Astrocyte (in vitro differentiated cells and primary cell): ENCODE measurements around the gene SUSD3. TPM values are rescaled to one million over a fixed set of nuclear protein-coding genes. Genes with fewer than 3 reads are reported as not detected.

Source experiments
- DNase-seq: peaks from one replicate; pipeline ENCODE4 v3.0.0-alpha.2; 2010; ENCODE audit warnings: low read depth
- FAIRE-seq: peaks from 2 replicates; lab custom pipeline; 2011; peaks lifted over from hg19 to GRCh38; lab: Jason Lieb, UNC
- H2AFZ ChIP-seq: 2 replicates; pipeline ENCODE4 v1.6.0; 2012; ENCODE audit warnings: low read depth, low read length, inconsistent platforms
- H3K27ac ChIP-seq: 2 replicates; pipeline ENCODE4 v1.5.1; 2011; ENCODE audit warnings: low read depth, low read length, inconsistent platforms
- H3K27me3 ChIP-seq: 2 replicates; pipeline ENCODE4 v1.6.0; 2011; ENCODE audit warnings: low read length, inconsistent platforms; ENCODE audit not compliant: insufficient read depth
- H3K36me3 ChIP-seq: 2 replicates; pipeline ENCODE4 v1.5.1; 2011; ENCODE audit warnings: low read length, inconsistent platforms; ENCODE audit not compliant: insufficient read depth
- H3K4me1 ChIP-seq: 2 replicates; pipeline ENCODE4 v1.5.1; 2011; ENCODE audit warnings: low read length, inconsistent platforms; ENCODE audit not compliant: insufficient read depth
- H3K4me2 ChIP-seq: 2 replicates; pipeline ENCODE4 v1.6.0; 2012; ENCODE audit warnings: low read length, inconsistent platforms
- H3K4me3 ChIP-seq: 2 replicates; pipeline ENCODE4 v1.5.1; 2011; ENCODE audit warnings: low read depth, mild to moderate bottlenecking, low read length, inconsistent platforms; ENCODE audit not compliant: insufficient read depth
- H3K79me2 ChIP-seq: 2 replicates; pipeline ENCODE4 v1.6.0; 2012; ENCODE audit warnings: mild to moderate bottlenecking, low read length, inconsistent platforms; ENCODE audit not compliant: insufficient read depth
- H3K9ac ChIP-seq: 2 replicates; pipeline ENCODE4 v1.6.0; 2012; ENCODE audit warnings: mild to moderate bottlenecking, low read length, inconsistent platforms
- H3K9me3 ChIP-seq: 2 replicates; pipeline ENCODE4 v1.5.1; 2012; ENCODE audit warnings: low read depth, mild to moderate bottlenecking, low read length, inconsistent platforms; ENCODE audit not compliant: insufficient read depth
- H4K20me1 ChIP-seq: 2 replicates; pipeline ENCODE4 v1.6.0; 2012; ENCODE audit warnings: low read length, inconsistent platforms; ENCODE audit not compliant: insufficient read depth
- H3K27ac Mint-ChIP-seq: one replicate; pipeline ENCODE4 v1.8.0; 2021; ENCODE audit warnings: mild to moderate bottlenecking, mixed read lengths; ENCODE audit not compliant: unreplicated experiment
- H3K27me3 Mint-ChIP-seq: one replicate; pipeline ENCODE4 v1.8.0; 2021; ENCODE audit warnings: low read depth, mixed read lengths; ENCODE audit not compliant: unreplicated experiment
- H3K36me3 Mint-ChIP-seq: one replicate; pipeline ENCODE4 v1.8.0; 2021; ENCODE audit warnings: low read depth, mixed read lengths; ENCODE audit not compliant: unreplicated experiment
- H3K4me1 Mint-ChIP-seq: one replicate; pipeline ENCODE4 v1.8.0; 2021; ENCODE audit warnings: low read depth, mixed read lengths; ENCODE audit not compliant: unreplicated experiment
- H3K4me3 Mint-ChIP-seq: one replicate; pipeline ENCODE4 v1.8.0; 2021; ENCODE audit warnings: mild to moderate bottlenecking, moderate library complexity, mixed read lengths; ENCODE audit not compliant: unreplicated experiment
- H3K9me3 Mint-ChIP-seq: one replicate; pipeline ENCODE4 v1.8.0; 2021; ENCODE audit warnings: mild to moderate bottlenecking, mixed read lengths; ENCODE audit not compliant: unreplicated experiment
- EZH2 ChIP-seq: IDR thresholded peaks from 2 replicates; pipeline ENCODE4 v1.6.1; 2012; ENCODE audit warnings: mild to moderate bottlenecking, low read length, inconsistent platforms; ENCODE audit not compliant: insufficient read depth
- total RNA-seq: library from RNA; stranded (reverse); gene quantifications from 2 replicates; pipeline ENCODE4 v1.2.1, GENCODE V29; 2021
- TF ChIP-seq, protein P1 (sequence below): IDR thresholded peaks from 2 replicates; pipeline ENCODE4 v1.5.1; 2011; ENCODE audit warnings: low read depth, mild to moderate bottlenecking, inconsistent platforms, low read length, moderate library complexity; ENCODE audit not compliant: insufficient read depth

The SUSD3 gene
- total RNA-seq, 1 donor from 2014 or later, result not detected

DNA sequence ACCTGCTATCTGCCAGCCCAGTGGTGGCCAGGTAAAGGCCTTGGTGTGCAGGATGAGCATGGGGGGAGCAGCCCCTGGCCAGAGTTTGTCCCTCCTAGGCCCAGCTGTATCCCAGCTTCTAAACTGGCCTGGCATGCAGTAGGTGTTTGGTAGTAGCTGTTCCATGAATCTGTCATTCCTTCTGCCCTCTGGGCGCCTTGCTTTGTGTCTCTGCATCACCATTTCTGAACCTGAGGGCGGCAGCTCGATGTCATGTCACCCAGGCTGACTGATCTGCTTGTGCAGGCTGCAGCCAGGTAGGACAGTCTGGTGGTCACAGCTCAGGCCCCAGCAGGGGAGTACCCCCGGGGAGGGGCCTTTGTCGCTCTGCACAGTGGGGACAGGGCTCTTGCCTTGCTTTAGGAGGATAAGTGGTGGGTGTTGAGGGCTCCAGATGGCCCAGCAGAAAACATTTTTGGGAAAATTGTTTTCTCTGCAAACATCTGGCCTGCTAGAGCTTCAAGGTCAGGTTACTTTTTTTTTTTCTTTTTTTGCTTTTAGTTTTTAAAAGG, 4.6 kb upstream of the SUSD3 start:
- Histone ChIP-seq H3K9ac (no peak overlapping the region), H3K27ac (no peak overlapping the region), H3K4me3 (no peak overlapping the region), H3K9me3 (no peaks in the 10 kb centered on the region), H3K4me1 (no peaks in the 10 kb centered on the region), H4K20me1 (no peaks in the 10 kb centered on the region), H3K36me3 (no peaks in the 10 kb centered on the region), H3K79me2 (no peaks in the 10 kb centered on the region), H2AFZ (no peak overlapping the region), H3K4me2 (no peak overlapping the region), H3K27me3 (no peaks in the 10 kb centered on the region)
- Mint-ChIP-seq H3K4me1 (peaks cover 3% of the 10 kb centered on the region), H3K4me3 (no peak overlapping the region), H3K36me3 (no peaks in the 10 kb centered on the region), H3K9me3 (peaks cover under 1% of the 10 kb centered on the region), H3K27ac (no peak overlapping the region), H3K27me3 (peaks cover 22% of the 10 kb centered on the region)
- TF ChIP-seq, protein P1, sequence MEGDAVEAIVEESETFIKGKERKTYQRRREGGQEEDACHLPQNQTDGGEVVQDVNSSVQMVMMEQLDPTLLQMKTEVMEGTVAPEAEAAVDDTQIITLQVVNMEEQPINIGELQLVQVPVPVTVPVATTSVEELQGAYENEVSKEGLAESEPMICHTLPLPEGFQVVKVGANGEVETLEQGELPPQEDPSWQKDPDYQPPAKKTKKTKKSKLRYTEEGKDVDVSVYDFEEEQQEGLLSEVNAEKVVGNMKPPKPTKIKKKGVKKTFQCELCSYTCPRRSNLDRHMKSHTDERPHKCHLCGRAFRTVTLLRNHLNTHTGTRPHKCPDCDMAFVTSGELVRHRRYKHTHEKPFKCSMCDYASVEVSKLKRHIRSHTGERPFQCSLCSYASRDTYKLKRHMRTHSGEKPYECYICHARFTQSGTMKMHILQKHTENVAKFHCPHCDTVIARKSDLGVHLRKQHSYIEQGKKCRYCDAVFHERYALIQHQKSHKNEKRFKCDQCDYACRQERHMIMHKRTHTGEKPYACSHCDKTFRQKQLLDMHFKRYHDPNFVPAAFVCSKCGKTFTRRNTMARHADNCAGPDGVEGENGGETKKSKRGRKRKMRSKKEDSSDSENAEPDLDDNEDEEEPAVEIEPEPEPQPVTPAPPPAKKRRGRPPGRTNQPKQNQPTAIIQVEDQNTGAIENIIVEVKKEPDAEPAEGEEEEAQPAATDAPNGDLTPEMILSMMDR, result no peak
- TF ChIP-seq EZH2, result no peak
- DNase-seq, result no peak
- no peak for FAIRE-seq

DNA sequence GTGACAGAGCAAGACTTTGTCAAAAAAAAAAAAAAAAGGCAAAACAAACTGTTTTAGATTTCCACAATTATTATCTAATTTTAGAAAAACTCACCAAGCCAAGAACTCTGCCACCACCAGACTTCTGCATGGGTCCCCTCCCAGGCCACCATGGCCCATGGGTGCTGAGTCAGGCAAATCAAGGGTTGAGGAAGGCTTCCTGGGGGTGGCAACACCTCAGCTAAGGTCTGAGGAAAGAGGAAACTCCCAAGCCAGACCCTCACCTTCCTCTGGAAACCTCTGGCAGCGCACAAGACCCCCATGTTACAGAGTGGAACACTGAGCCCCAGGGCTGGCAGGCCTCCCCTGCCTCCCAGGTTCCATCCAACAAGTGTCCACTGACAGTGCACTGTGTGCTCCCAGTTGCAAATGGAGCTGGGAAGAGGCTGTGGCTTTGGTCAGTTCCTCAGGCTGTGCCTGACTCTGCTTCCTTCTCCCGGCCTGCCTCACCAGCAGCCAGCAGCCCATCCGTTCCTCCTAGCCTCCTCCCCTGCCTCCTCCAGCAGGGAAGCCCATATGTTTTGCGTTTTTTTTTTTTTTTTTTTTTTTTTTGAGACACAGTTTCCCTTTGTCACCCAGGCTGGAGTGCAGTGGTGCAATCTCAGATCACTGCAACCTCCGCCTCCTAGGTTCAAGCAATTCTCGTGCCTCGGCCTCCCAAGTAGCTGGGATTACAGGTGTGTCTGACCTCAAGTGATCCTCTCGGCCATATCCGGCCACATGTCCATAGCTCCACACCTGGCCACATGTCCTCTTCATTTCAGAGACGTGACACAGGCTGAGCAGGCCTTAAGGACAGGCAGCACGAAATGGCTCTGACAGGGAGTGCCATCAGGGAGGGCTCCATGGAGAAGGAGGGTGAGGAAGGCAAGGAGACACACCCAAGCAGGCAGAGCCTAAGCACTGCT, 3.5 kb upstream of the SUSD3 start:
- no peaks in the 10 kb centered on the region for H3K36me3 Mint-ChIP-seq
- H3K27ac Mint-ChIP-seq, result no peak overlapping the region
- FAIRE-seq, result no peak
- Histone ChIP-seq H3K36me3 (no peaks in the 10 kb centered on the region), H3K27me3 (no peaks in the 10 kb centered on the region), H3K9ac (no peak overlapping the region), H3K4me1 (no peaks in the 10 kb centered on the region), H3K27ac (no peak overlapping the region), H3K9me3 (no peaks in the 10 kb centered on the region), H2AFZ (no peak overlapping the region), H4K20me1 (no peaks in the 10 kb centered on the region), H3K79me2 (no peaks in the 10 kb centered on the region), H3K4me2 (no peak overlapping the region), H3K4me3 (no peak overlapping the region)
- DNase-seq, result no peak
- no peaks in the 10 kb centered on the region for H3K9me3 Mint-ChIP-seq
- H3K4me1 Mint-ChIP-seq, result peaks cover 3% of the 10 kb centered on the region
- no peak overlapping the region for H3K4me3 Mint-ChIP-seq
- H3K27me3 Mint-ChIP-seq, result peaks cover 16% of the 10 kb centered on the region
- TF ChIP-seq, protein P1, result no peak
- TF ChIP-seq EZH2, result no peak
